HG03354 (cell line): ENCODE results near the gene TTC39B.

Source experiments
- ATAC-seq: cut with Tn5 transposase; IDR thresholded peaks from one replicate; pipeline ENCODE4 v1.9.1; 2021; ENCODE audit warnings: mild to moderate bottlenecking; ENCODE audit not compliant: unreplicated experiment, poor library complexity, severe bottlenecking

The TTC39B gene

GRCh38 chr9:15192856-15193255 lies 114.2 kb downstream of the TTC39B start:
- no peak for ATAC-seq

GRCh38 chr9:15191378-15191777 lies 115.6 kb downstream of the TTC39B start:
- peak; percentile 74 for ATAC-seq

GRCh38 chr9:15189481-15189880 lies 117.5 kb downstream of the TTC39B start:
- no peak for ATAC-seq

- no peak for ATAC-seq
Measured at GRCh38 chr9:15187589-15187988, 119.4 kb downstream of the TTC39B start.

- ATAC-seq: no peak
Measured at GRCh38 chr9:15182730-15183129, 124.3 kb downstream of the TTC39B start.

- no peak for ATAC-seq
Measured at GRCh38 chr9:15182101-15182551, 124.9 kb downstream of the TTC39B start.

- ATAC-seq: no peak
Measured at GRCh38 chr9:15180124-15180523, 126.9 kb downstream of the TTC39B start.

- no peak for ATAC-seq
Measured at GRCh38 chr9:15178631-15179030, 128.4 kb downstream of the TTC39B start.

- ATAC-seq: no peak
Measured at GRCh38 chr9:15176836-15177235, 130.2 kb downstream of the TTC39B start.

- ATAC-seq: no peak
Measured at GRCh38 chr9:15163931-15164330, 143.1 kb downstream of the TTC39B start.

GRCh38 chr9:15161753-15162152 lies 145.3 kb downstream of the TTC39B start:
- ATAC-seq: no peak

GRCh38 chr9:15160673-15161072 lies 146.3 kb downstream of the TTC39B start:
- no peak for ATAC-seq

GRCh38 chr9:15158064-15158463 lies 149.0 kb downstream of the TTC39B start:
- no peak for ATAC-seq

- no peak for ATAC-seq
Measured at GRCh38 chr9:15157381-15157780, 149.6 kb downstream of the TTC39B start.

- ATAC-seq: no peak
Measured at GRCh38 chr9:15156241-15156640, 150.8 kb downstream of the TTC39B start.

- ATAC-seq: no peak
Measured at GRCh38 chr9:15155826-15156225, 151.2 kb downstream of the TTC39B start.

- ATAC-seq: no peak
Measured at GRCh38 chr9:15155323-15155722, 151.7 kb downstream of the TTC39B start.

GRCh38 chr9:15154677-15155076 lies 152.3 kb downstream of the TTC39B start:
- ATAC-seq: no peak

GRCh38 chr9:15153961-15154360 lies 153.1 kb downstream of the TTC39B start:
- no peak for ATAC-seq

- no peak for ATAC-seq
Measured at GRCh38 chr9:15150939-15151338, 156.1 kb downstream of the TTC39B start.

GRCh38 chr9:15149450-15149849 lies 157.6 kb downstream of the TTC39B start:
- no peak for ATAC-seq

- no peak for ATAC-seq
Measured at GRCh38 chr9:15146268-15146700, 160.7 kb downstream of the TTC39B start.
